GM03348 (cell line): ENCODE results near the gene SEC16B.

Experiments
- DNase-seq: peaks from one replicate; pipeline ENCODE4 v3.0.0; 2012; ENCODE audit warnings: low spot score

SEC16B gene

GRCh38 chr1:177976596-177976995, 6.7 kb upstream of the SEC16B start:
- no peak for DNase-seq

- DNase-seq: peak; percentile 51
These were observed 6.0 kb upstream of the SEC16B start for GRCh38 chr1:177975588-177976495.

DNA sequence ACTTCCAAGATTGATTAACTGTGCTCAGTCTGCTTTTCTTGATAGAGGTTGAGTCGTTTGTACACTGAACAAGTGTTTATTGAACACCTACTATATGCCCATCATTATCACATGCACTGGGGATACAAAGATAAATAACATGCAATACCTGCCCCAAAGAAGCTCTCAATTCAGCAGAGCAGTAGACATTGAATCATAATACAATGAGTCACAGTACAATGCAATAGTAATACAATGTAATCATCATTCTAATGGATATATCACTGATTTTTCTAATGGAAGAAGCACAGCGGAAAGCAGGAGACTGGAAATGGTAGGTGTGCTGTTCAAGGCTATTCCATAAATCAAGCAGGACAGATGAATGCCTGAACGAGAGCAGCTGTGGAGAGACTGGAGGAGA, 3.7 kb upstream of the SEC16B start:
- DNase-seq: no peak

- DNase-seq: no peak
These were observed 749 bp downstream of the SEC16B start for GRCh38 chr1:177969109-177969508.

DNA sequence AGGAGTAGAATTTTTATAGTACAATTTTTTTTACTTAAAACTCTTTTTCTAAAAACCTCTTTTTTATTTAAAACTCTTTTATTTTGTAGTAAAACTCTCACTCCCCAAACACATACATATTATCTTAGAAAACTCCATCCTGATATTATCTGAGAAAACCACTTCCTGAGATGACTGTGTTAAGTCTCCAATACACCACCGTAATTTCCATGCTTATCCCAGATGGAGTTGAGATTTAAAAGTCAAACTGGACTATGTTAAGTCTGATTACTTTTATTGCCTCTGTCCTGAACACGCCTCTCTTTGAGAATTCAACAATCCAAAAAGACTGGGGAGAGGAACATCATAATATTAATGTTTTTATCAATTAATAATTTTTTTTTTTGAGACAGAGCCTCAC, 3.7 kb downstream of the SEC16B start:
- DNase-seq: peak; percentile 56

DNA sequence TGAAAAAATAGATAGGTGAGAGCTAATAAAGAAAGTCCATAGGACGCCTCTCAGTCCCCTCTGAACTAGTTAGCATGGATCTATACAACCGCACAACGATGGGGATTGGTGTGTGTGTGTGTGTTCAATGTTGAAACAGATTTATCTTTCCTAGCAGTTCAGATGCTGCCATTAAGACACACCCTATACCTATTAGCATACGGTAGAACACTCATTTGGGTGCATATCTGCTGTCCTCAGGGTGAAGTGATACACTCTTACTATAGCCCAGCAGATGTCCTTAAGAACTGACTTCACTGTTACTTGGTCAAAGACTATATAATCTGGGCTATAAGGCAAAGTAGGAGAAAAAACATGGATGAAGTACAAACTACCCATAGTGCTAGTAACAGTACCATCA, 4.6 kb downstream of the SEC16B start:
- no peak for DNase-seq

DNA sequence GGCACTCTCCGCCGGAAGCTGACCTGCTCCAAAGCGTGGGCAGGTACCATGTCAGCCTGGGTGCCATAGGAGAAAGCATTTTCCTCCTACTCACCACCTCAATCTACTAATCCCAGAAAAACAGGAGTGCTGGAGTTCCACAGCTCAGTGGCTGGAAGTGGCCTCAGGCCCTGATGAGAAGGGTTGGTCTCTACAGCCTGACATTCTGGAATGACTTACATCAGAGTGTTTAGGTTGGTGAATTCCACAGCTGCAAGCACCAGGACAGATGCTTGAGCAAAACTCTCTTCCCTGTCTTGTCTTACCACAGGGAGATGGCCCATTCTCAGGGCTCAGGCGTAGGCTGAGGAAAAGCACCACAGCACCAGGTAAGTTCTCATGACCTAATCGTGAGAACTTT, 5.5 kb downstream of the SEC16B start:
- DNase-seq: no peak

GRCh38 chr1:177960939-177961622, 8.8 kb downstream of the SEC16B start:
- no peak for DNase-seq

GRCh38 chr1:177959811-177960515, 9.9 kb downstream of the SEC16B start:
- DNase-seq: peak; percentile 55

GRCh38 chr1:177958092-177958491, 11.8 kb downstream of the SEC16B start:
- no peak for DNase-seq

- DNase-seq: no peak
These were observed 15.8 kb downstream of the SEC16B start for GRCh38 chr1:177954076-177954475.

DNA sequence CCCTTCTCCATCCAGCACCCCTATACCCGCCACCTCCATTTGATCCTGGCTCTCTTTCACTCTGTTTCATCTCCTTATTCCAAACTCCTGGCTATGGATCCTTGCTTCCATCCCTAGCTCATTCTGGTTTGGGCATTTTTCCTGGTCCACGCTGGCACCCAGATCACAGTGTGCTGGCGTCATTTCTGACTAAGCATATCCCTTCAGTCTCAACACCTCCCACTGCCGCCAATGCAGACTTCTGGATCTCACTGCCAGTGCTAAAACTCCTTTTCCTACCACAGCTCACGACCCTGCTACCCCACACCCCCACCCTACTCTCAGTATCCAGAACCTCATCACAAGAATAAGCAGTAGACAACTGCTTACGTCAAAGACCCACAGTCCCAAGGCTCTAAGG, 16.3 kb downstream of the SEC16B start:
- no peak for DNase-seq

DNA sequence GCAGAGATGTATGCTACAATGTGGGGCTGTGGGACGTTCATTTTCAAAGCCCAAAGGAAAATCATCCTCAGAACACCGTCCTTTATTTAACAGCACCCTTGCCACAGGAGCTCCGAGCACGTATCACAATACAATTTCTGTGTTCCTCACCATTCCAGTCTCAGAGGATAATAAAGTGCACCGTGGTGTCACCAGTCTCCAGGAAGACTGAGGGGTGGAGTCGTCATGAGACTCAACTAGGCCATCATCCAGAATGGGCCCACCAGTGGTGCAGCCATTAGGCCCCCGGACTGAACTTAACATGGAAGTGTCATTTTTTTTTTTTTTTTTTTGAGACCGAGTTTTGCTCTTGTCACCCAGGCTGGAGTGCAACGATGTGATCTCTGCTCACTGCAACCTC, 17.2 kb downstream of the SEC16B start:
- no peak for DNase-seq

- no peak for DNase-seq
These were observed 17.6 kb downstream of the SEC16B start for GRCh38 chr1:177952249-177952648.

DNA sequence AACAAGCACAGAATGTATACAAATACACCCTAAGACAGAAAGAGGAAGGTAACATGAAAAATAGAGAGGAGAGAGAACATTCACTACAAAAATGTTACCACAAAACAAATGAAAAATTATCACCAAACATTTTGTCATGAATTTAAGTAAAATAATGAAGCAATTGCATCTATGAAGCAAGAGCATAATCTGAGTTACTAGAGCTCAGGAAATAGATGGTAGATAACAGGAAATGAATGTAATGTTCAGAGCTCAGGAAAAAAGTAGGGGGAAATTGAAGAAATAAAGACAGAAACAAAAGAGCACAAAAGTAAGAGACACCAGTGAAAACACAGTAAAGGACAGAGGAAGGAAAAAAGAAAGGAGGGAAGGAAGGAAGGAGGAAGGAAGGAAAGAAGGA, 19.4 kb downstream of the SEC16B start:
- no peak for DNase-seq

DNA sequence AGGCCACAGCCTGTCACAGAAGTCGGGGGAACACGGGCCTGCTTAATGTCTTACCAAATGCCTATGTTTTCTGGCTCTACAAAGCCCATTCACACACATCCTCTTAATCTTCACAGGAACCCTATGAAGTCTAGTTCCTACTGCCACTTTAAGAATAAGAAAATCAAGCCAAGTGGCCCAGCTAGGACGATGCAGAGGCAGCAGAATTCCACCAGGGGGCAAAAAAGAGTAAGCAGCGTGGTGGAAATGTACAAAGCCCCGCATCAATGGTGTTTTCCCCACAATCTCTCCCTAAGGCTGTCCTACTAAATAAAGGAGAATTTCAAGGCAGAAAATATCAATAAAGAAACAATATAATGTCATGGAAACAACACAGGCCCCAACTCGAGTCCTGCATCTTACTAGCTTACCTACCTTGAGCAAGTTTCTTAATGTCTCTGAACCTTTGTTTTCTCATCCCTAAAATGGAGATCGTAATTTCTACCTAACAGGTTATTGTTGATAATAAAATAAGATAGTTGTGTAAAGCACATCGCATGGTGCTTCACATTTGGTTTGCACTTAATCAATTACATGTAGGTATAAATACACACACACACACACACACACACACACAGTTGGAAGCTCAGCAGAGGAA, 21.4 kb downstream of the SEC16B start:
- peak; percentile 81 for DNase-seq

DNA sequence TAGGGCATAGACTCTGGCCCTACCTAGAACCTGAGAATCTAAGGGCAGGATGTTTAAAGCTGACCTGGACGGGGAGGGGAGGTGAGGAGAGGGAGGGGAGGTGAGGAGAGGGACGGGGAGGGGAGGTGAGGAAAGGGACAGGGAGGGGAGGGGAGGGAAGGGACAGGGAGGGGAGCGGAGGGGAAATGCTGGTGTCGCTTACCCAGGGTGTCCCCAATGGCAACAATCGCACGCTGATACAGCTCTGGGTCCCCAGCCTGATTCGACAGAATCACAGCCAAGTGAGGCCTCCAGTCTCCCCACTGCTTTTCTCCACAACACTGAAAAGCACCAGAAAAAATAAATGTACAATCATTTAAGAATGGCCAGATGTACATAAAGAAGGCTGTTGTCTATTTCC, 22.2 kb downstream of the SEC16B start:
- DNase-seq: no peak

- peak; percentile 81 for DNase-seq
These were observed 23.8 kb downstream of the SEC16B start for GRCh38 chr1:177945943-177946650.

DNA sequence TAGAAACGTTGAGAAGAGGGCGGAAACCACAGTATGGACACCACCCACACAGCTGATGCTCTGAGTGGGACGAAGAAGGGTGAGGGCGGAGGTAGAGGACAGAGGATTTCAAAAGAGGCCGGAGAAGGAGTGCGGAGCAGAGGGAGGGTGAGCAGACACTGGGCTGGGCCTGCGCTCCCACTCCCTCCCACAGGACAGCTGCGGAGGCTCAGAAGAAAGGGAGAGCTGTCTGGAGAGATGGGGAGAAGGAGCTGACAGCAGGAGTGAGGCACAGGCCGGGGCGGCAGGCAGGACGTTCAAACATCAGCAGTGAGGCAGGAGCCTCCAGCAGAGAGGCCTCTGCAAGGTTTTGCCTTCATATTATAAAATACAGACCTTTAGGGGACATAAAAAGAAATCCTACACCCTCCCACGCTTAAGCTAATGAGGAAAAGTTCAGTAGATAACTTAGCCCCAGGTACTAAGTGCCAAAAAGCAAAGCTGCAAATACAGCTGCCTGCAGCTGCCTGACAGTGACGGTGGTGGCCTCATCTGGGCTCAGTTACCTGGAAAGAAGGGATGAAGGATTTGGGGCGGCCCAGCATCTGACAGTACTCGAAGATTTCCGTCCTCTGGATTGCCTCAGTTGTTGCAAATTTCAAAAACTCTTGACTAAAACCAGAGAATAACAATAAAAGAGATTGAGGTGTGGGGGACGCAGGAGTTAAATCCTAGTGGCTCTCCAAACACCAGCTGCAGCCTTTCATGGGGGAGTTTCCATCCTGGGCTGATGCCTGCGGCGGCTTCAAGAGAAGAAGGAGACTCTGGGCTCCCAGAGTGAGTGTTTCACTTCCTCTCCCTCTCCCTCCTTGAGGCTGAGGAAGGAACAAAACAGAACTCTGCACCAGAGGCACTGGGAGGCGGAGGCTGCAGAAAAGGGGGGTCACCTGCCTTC, 25.6 kb downstream of the SEC16B start:
- no peak for DNase-seq

DNA sequence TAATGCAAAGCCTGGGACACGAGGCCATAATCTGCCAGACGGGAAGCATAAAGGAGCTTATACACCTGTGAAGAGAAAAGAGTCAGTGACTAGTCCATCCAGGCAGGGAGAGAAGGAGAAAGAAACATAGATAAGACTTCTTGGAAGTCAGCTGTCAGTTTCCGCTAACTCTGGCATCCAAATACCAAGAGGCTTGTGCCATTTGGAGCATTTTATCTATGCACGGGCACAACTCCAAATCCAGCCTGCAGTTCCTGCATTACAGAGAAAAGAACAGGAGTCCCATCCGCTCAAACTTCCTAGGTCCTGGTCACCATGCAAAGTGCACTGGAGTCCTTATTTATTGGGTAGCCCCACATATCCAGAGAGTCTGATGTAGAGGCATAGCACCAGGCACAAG, 27.9 kb downstream of the SEC16B start:
- DNase-seq: no peak

DNA sequence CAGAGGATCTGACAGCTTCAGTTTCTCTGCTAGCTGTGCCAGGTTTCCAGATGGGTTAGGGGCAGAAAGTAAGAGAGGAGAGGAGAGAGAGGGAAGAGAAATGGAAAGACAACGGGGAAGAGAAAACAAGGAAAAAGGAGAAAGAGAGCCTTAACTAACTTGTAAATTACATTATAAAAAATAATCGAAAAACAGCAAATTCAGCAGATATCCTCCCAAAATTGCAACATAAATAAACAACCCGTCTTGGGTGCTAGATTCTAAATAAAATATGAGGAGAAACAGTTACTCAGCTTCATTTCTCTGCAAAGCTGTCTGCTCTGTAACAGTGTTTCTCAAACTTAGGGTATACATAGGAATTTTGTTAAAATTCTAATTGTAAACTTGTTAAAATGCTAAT, 29.2 kb downstream of the SEC16B start:
- no peak for DNase-seq
